Caco-2 (cell line): Measurements from ENCODE around the gene PACS2. TPM values are rescaled to one million over a fixed set of nuclear protein-coding genes. Genes with fewer than 3 reads are reported as not detected.

Experiments
- BruUV-seq: library from RNA; stranded (reverse); fragments of 400-500 nt; replicated peaks from 2 replicates; lab custom pipeline; 2021; lab: Mats Ljungman, UMichigan
- CTCF ChIA-PET: fragments of 300-600 bp; sonication (Branson Sonifier 250); formaldehyde crosslinking; loops from one replicate; lab custom pipeline; 2022; ENCODE audit warnings: antibody characterized with exemption; lab: Charles Lee
- POLR2A ChIA-PET: fragments of 300-600 bp; sonication (Branson Sonifier 250); formaldehyde crosslinking; loops from one replicate; lab custom pipeline; 2022; ENCODE audit warnings: antibody characterized with exemption; lab: Charles Lee
- DNase-seq, 2 experiments: peaks; one replicate each; pipeline versions ENCODE4 v3.0.0 to v3.0.0-alpha.2; 2020 to 2022
- H3K27me3 ChIP-seq: replicated peaks from 2 replicates; pipeline ENCODE4 v1.6.0; 2011; ENCODE audit warnings: low read length; ENCODE audit not compliant: control insufficient read depth, insufficient read depth
- H3K36me3 ChIP-seq: 2 replicates; pipeline ENCODE4 v1.5.1; 2011; ENCODE audit warnings: low read length; ENCODE audit not compliant: control insufficient read depth, insufficient read depth
- H3K4me1 ChIP-seq: fragments of 250-450 bp; sonication (Bioruptor Pico); 2 replicates; pipeline ENCODE4 v1.5.1; 2020; ENCODE audit warnings: mild to moderate bottlenecking
- H3K4me3 ChIP-seq: 2 replicates; pipeline ENCODE4 v1.5.1; 2011; ENCODE audit warnings: low read depth, mild to moderate bottlenecking, control low read depth, low read length
- H3K9me3 ChIP-seq: fragments of 250-450 bp; sonication (Bioruptor Pico); 2 replicates; pipeline ENCODE4 v1.5.1; 2020; ENCODE audit warnings: mild to moderate bottlenecking, moderate library complexity
- H3K27ac Mint-ChIP-seq: one replicate; pipeline ENCODE4 v1.8.0; 2022; ENCODE audit warnings: mixed read lengths; ENCODE audit not compliant: unreplicated experiment
- H3K27me3 Mint-ChIP-seq: one replicate; pipeline ENCODE4 v1.8.0; 2022; ENCODE audit warnings: mixed read lengths; ENCODE audit not compliant: insufficient read depth, unreplicated experiment
- H3K36me3 Mint-ChIP-seq: one replicate; pipeline ENCODE4 v1.8.0; 2022; ENCODE audit warnings: mild to moderate bottlenecking, mixed read lengths; ENCODE audit not compliant: insufficient read depth, unreplicated experiment
- H3K4me1 Mint-ChIP-seq: one replicate; pipeline ENCODE4 v1.8.0; 2022; ENCODE audit warnings: low read depth, mixed read lengths; ENCODE audit not compliant: unreplicated experiment
- H3K4me3 Mint-ChIP-seq: one replicate; pipeline ENCODE4 v1.8.0; 2022; ENCODE audit warnings: mild to moderate bottlenecking, moderate library complexity, mixed read lengths; ENCODE audit not compliant: unreplicated experiment
- H3K9me3 Mint-ChIP-seq: one replicate; pipeline ENCODE4 v1.8.0; 2022; ENCODE audit warnings: mixed read lengths; ENCODE audit not compliant: unreplicated experiment
- intact Hi-C: fragments of 100-400 bp; cut with micrococcal nuclease; formaldehyde crosslinking; loops from one replicate; pipeline ENCODE4 v1.10.0; 2022; ENCODE audit not compliant: unreplicated experiment
- total RNA-seq: library from RNA; stranded (reverse); gene quantifications from 2 replicates; pipeline ENCODE4 v1.2.3, GENCODE V29; 2022
- TF ChIP-seq, protein P1 (sequence below), 2 experiments: fragments of 200-600 bp in 1 of 2; IDR thresholded peaks; 1 replicate in 1 of 2; 2 replicates in 1 of 2; pipeline versions ENCODE4 v1.5.1 to v1.8.0; 2011 to 2022; ENCODE audit warnings: antibody characterized with exemption in 1 of 2, control low read depth in 1 of 2, inconsistent platforms in 1 of 2, low read depth in 1 of 2, low read length in 1 of 2, mild to moderate bottlenecking in 1 of 2, moderate library complexity in 1 of 2; ENCODE audit not compliant: insufficient read depth in 1 of 2, severe bottlenecking in 1 of 2, unreplicated experiment in 1 of 2

Gene PACS2
- total RNA-seq, 1 experiment from 2014 or later: 58.1 TPM

DNA sequence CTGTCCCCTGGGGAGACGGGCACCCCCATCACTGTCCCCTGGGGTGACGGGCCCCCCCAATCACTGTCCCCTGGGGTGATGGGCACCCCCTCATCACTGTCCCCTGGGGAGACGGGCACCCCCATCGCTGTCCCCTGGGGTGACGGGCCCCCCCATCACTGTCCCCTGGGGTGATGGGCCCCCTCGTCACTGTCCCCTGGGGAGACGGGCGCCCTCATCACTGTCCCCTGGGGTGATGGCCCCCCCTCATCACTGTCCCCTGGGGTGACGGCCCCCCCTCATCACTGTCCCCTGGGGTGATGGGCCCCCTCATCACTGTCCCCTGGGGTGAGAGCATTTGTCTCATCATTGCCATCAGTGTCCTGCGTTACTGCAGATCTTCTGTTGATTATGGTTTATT lies 38.6 kb downstream of the PACS2 start:
- Histone ChIP-seq H3K27me3 (no peaks in the 10 kb centered on the region), H3K9me3 (no peaks in the 10 kb centered on the region), H3K4me3 (no peak overlapping the region), H3K4me1 (no peaks in the 10 kb centered on the region), H3K36me3 (no peaks in the 10 kb centered on the region)
- H3K27me3 Mint-ChIP-seq: no peaks in the 10 kb centered on the region
- H3K36me3 Mint-ChIP-seq: peaks cover 20% of the 10 kb centered on the region
- TF ChIP-seq, protein P1, sequence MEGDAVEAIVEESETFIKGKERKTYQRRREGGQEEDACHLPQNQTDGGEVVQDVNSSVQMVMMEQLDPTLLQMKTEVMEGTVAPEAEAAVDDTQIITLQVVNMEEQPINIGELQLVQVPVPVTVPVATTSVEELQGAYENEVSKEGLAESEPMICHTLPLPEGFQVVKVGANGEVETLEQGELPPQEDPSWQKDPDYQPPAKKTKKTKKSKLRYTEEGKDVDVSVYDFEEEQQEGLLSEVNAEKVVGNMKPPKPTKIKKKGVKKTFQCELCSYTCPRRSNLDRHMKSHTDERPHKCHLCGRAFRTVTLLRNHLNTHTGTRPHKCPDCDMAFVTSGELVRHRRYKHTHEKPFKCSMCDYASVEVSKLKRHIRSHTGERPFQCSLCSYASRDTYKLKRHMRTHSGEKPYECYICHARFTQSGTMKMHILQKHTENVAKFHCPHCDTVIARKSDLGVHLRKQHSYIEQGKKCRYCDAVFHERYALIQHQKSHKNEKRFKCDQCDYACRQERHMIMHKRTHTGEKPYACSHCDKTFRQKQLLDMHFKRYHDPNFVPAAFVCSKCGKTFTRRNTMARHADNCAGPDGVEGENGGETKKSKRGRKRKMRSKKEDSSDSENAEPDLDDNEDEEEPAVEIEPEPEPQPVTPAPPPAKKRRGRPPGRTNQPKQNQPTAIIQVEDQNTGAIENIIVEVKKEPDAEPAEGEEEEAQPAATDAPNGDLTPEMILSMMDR (IDR thresholded peaks at IDR 0.05; ENCODE audit: insufficient read depth in 1 of 2, low read depth in 1 of 2, low read length in 1 of 2, severe bottlenecking in 1 of 2, unreplicated experiment in 1 of 2): no peak
- no TSS peak for BruUV-seq
- no peaks in the 10 kb centered on the region for H3K9me3 Mint-ChIP-seq
- no peaks in the 10 kb centered on the region for H3K4me1 Mint-ChIP-seq
- no peak overlapping the region for H3K27ac Mint-ChIP-seq
- ChIA-PET CTCF (no interaction called here), POLR2A (no interaction called here)
- H3K4me3 Mint-ChIP-seq: no peak overlapping the region
- intact Hi-C loops: no loop called here
- DNase-seq: no peak

DNA sequence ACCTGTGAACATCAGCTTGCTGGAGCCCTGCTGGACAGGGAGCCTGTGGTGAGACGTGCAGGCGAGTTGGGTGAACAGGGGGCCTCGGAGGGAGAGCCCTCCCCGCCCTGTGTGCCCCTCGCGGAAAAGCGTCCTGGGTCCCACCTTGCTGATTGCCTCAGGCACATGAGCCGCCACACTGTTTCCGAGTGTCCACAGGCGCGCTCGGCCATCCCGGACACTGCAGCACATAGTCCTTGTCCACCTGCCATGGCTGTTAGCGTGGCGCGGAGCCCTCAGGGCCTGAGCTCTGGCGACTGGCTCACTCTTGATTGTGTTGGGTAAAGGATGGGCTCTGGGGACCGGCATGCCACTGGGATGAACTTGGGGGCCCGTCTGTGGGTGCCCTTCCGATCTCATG lies 40.0 kb downstream of the PACS2 start:
- H3K4me3 Mint-ChIP-seq: no peak overlapping the region
- TF ChIP-seq, protein P1 (IDR thresholded peaks at IDR 0.05; ENCODE audit: insufficient read depth in 1 of 2, low read depth in 1 of 2, low read length in 1 of 2, severe bottlenecking in 1 of 2, unreplicated experiment in 1 of 2): no peak
- CTCF ChIA-PET: no interaction called here
- H3K4me1 Mint-ChIP-seq: no peaks in the 10 kb centered on the region
- no peak for DNase-seq
- H3K27me3 ChIP-seq: no peaks in the 10 kb centered on the region
- H3K36me3 Mint-ChIP-seq: peaks cover 20% of the 10 kb centered on the region
- H3K36me3 ChIP-seq: no peaks in the 10 kb centered on the region
- no TSS peak for BruUV-seq
- H3K27me3 Mint-ChIP-seq: no peaks in the 10 kb centered on the region
- H3K4me3 ChIP-seq: no peak overlapping the region
- no peak overlapping the region for H3K27ac Mint-ChIP-seq
- POLR2A ChIA-PET: no interaction called here
- H3K9me3 Mint-ChIP-seq: no peaks in the 10 kb centered on the region
- no peaks in the 10 kb centered on the region for H3K4me1 ChIP-seq
- H3K9me3 ChIP-seq: no peaks in the 10 kb centered on the region
- intact Hi-C loops: no loop called here

DNA sequence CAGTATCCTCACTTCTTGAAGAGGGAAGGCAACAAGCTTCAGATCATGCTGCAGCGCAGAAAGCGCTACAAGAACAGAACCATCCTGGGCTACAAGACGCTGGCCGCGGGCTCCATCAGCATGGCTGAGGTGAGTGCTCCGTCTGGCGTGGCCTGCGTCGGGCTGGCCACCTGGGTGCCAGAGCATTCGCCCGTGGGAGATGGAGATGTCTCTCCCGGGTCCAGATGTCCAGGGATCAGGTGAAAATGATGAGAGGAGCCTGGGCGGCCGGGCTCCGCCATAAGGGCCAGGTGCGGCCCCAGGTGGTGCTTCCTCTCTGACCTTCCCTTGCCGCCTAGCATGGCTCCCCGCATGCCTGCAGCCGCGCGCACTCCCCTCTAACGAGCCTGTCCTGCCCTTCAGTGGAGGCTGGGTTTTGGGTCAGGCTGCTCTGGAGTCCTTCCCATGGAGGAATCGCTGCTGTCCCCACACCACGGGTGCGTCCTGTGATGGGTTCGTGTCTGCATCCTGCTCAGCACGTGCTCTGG lies 40.6 kb downstream of the PACS2 start:
- no peaks in the 10 kb centered on the region for H3K4me1 Mint-ChIP-seq
- CTCF ChIA-PET: no interaction called here
- POLR2A ChIA-PET: no interaction called here
- peaks cover 20% of the 10 kb centered on the region for H3K36me3 Mint-ChIP-seq
- no peaks in the 10 kb centered on the region for H3K9me3 ChIP-seq
- no peaks in the 10 kb centered on the region for H3K27me3 ChIP-seq
- intact Hi-C loops: no loop called here
- DNase-seq: no peak
- TF ChIP-seq, protein P1 (IDR thresholded peaks at IDR 0.05; ENCODE audit: insufficient read depth in 1 of 2, low read depth in 1 of 2, low read length in 1 of 2, severe bottlenecking in 1 of 2, unreplicated experiment in 1 of 2): no peak
- no peaks in the 10 kb centered on the region for H3K4me1 ChIP-seq
- no peaks in the 10 kb centered on the region for H3K9me3 Mint-ChIP-seq
- H3K4me3 Mint-ChIP-seq: no peak overlapping the region
- BruUV-seq: no TSS peak
- no peak overlapping the region for H3K4me3 ChIP-seq
- H3K27ac Mint-ChIP-seq: no peak overlapping the region
- no peaks in the 10 kb centered on the region for H3K36me3 ChIP-seq
- H3K27me3 Mint-ChIP-seq: no peaks in the 10 kb centered on the region
